HG03442 (cell line): ENCODE measurements around the gene TMEM72.

ENCODE experiments used
- ATAC-seq: cut with Tn5 transposase; IDR thresholded peaks from one replicate; pipeline ENCODE4 v1.9.1; 2021; ENCODE audit warnings: mild to moderate bottlenecking, moderate library complexity; ENCODE audit not compliant: unreplicated experiment

The TMEM72 gene

DNA sequence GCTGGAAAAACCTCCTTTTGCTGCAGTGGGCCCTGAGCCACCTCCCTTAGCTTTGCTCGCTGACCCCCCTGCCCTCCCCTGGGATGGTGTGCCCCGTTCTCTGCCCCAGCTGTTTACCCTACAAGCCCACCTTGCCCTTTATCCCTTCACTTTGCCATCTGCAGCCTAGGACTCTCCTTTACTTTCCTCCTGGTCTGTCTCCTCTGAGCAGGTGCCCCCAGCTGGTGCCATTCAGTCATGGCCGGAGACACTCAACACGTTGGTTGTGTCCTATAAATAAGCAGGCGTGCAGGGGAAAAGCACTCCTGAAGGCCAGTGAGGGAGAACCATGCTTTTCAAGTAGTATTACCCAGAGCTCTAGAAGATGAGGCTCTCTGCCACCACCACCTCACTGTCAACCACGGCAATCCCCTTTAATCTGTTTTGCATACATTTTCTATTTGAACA, 54.5 kb downstream of the TMEM72 start:
- ATAC-seq: peak; percentile 34

DNA sequence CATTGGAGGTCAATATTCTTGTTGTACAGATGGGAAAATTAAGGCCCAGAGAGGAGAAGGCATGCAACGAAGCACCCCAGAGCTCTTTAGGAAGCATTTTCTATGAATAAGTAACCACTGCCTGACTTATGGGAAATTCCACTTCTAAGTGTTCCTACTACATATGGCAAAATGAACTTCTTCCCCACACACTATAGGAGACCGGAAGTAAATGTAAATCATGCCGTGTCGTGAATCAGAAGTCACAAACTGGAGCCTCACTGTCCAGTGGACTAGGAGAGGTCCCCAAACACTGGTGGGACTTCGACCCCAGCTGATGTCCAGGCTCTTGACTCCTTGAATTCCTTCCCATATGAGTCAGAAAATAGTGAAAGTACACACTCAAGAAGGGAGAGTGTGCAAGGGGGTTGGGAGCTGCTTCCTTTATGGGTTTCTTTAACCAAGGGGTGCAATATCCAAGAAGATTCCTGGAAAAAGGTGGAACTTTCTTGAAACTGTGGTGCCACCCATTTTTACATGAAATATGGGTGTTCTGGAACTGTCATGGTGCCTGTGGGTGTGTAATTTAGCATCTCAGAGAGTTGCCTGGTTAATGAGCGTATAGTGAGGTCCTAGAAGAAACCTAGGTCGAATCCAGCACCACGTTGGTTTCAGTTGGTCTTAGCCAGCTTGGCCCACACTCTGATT, 55.1 kb downstream of the TMEM72 start:
- peak; percentile 29 for ATAC-seq

DNA sequence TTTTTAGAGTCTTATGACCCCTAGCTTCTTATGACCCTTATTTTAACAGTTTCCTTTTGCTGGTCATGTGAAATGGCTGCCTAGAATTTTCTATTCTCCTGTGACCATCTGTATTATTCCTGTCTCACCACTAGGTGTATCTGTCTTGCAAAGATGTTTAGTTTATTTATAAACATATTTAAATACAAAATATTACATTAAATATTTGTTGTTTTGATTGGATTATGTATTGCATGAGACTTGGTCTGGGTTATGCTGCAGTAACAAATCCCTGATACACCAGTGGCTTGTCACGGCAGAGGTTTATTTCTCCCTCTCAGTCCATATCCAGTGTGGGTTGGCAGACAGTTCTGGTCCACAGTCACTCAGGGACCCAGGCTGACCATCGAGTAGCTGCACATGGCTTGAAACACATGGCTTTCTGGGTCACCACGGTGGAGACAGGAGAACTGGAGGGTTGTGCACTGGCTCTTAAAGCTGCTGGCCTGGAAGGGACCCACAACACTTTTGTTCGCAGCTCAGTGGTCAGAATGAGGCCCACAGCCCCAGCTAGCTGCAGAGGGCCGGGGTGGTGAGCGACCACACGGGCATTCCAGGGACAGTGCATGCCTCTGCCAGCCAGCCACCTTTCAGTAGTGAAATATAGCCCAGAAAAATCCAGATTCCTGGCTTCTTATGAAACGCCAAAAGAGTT, 55.8 kb downstream of the TMEM72 start:
- ATAC-seq: no peak

DNA sequence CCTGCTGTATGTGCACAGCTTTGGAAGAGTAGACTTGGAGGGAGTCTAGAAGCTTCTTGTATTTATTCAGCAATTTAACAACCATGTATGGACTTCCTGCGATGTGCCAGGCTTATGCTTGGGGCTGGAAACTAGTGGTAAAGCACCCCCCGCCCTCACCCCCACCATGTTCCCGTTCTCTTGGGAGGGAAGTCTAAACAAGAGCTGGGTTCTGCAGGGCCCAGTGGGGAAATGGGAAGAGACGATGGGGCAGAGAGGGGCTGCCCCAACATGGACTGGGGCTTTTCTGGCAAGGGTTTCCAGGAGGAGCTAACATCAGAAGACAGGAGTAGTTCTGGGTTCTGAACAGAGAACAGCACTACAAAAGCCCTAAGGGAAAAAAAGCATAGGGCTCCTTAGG, 56.5 kb downstream of the TMEM72 start:
- ATAC-seq: no peak

DNA sequence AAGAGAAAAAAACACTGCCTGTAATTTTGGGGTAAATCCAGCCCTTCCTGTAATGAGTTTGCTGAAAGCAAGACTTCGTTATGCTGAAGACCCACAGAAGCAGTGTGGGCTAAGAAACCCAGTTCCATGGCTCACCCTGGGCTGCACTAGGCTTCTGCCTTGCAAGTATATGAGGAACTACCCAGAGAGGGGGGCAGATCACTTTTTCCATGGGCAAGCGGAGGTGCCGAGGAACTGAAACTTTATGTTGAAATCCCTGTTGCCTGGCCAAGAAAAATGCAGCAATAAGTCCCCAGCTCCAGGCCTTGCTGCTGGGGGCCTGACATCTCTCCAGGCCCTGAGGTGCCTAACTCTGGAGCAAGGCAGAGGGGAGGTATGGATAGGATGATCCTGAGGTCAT, 57.0 kb downstream of the TMEM72 start:
- no peak for ATAC-seq

DNA sequence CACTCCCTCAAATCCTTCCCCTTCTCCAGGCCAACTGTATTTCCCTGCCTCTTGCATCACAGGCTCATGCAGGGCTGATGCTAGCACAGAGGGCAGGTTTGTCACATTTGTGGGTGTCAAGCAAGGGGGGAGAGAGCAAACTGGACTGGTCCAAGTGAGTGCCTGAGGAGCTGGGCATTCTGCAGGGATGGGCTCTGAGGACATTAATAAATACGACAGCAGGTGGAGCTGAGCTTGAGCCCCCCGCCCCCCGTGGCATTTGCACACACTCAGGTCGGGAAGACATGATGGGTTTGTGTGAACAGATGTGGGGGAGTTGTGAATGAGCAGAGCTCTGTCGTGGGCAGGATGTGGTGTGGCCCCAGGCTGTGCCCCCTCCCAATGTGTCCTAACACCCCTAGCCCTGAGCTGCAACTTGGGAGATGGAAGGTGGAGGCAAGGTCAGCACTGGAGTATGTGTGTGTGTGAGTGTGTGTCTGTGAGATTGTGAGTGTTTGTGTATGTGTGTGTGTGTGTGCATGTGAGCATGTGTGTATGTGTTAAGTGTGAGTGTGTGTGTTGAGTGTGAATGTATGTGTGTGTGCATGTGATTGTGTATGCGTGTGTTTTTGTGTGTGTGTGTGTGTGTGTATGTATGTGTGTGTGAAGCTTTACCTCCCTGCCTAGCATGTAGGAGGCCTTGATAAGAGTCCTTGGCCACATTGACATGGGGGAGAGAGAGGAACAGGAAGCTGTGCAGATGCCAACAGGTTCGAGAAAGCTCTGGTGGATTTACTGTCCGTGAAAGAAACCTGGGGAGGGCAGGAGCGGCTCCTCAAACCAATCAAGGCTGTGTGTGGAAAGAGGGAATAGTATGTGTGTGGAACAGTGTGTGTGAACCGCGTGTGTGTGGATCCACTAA, 57.6 kb downstream of the TMEM72 start:
- ATAC-seq: no peak

DNA sequence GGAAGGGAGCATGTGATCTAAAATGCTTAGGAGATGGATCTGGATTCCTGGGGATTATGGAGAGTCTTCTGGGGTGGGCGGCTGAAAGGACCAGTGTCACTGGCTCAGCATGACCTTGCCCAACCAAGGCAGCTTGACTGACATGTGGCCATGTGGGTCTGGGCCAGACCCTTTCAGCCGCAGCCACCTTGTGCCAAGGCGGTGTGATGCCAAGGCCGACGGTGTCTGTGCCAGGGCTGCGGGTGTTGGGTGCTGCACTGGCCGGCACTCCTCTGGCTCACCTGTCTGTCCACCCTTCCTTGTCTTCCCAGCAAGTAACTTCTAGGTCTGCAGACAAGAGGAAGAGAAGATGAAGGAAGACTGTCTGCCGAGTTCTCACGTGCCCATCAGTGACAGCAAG, 58.7 kb downstream of the TMEM72 start:
- ATAC-seq: no peak

DNA sequence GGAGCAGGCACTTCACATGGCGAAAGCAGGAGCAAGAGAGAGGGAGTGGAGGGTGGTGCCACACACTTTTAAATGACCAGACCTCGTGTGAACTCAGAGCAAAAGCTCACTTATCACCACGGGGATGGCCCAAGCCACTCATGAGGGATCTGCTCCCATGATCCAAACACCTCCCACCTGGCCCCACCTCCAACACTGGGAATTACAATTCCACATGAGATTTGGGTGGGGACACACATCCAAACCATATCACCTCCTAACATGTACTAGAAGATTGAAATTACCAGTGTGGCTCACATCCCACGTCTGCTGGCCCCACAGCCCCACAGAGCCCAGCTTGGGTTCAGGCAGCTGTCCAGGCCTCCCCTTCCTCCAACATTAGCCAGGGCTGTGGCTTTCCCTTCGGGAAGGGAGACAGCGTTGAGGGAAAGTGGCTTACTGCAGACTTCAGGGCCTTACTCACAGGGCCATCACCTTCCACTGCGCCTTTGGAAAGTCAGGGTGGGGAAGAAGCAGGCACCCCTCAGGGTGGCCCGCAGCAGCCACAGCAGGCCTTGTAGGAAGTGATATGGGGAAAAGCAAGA, 59.8 kb downstream of the TMEM72 start:
- no peak for ATAC-seq

DNA sequence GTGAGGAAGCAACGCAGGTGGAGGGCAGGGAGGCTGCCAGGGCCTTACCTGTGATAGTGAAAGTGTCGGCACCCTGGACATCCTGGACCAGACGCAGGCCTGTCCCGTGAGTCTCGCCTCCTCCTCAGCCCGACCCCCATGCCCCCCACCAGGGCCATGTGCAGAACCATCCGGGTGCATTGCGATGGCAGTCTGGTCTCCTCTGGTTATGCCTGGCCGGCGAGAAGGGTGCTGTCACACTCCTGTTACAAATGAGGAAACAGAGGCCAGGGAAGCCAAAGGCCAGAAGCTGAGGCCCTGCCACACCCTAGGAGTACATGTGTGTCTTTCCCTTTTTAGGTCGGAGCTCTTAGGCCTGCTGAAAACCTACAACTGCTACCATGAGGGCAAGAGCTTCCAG, 60.3 kb downstream of the TMEM72 start:
- no peak for ATAC-seq

DNA sequence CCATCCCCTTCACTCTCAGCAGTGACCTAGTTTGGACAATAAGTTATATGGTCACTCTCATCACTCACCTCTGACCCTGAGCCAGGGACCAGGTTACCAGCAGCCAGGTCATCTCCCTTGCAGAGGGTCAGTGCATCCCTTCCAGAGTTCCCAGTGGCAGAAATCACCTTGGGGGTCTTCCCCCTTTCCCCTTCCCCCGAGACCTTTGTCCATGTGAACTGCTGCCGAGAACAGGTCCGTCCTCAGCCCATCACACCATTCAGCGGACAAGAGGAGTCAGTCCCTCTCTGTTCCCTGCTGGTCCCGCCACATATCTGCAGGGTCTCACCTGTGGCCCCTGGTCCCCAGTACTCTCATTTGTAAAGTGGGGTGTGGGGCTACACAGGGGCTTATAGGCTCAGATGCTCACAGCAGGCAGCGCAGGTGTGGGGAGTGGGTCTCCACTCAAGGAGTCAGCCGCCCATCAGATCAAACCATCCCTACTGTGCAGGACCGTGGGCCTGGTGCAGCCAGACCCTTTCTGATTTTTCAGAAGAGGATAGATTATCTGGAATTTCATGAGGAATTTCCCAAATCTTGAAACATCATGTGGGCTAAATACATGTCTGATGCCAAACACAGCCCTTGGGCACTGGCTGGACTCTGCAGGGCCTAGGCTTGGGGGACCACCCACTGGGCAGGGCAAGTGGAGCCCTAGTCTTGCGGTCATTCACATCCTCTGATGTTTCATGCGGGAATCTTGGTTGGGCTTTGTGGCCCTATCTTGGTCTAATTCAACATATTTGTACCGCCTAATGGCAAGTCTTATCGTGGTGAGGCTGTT, 61.0 kb downstream of the TMEM72 start:
- no peak for ATAC-seq

DNA sequence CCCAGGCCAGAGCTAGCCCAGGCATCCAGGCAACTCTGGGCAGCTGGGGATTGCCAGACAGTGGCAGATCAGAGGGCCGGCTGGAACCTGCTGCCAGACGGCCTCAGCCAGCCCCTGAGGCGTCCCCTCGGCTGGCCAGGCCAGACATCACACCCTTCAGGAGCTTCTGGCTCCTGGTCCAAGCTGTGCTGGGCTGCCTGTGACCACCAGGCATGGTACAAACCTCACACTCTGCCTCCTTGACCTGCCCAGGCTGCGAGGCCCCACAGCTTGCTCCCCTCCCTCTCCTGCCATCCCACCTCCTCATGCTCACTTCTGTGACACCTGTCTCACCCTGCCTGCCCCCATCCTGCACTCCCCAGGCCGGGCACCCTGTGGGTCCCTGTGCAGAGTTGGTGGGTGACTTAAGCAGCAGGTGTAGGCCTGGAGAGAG, 61.8 kb downstream of the TMEM72 start:
- ATAC-seq: no peak

DNA sequence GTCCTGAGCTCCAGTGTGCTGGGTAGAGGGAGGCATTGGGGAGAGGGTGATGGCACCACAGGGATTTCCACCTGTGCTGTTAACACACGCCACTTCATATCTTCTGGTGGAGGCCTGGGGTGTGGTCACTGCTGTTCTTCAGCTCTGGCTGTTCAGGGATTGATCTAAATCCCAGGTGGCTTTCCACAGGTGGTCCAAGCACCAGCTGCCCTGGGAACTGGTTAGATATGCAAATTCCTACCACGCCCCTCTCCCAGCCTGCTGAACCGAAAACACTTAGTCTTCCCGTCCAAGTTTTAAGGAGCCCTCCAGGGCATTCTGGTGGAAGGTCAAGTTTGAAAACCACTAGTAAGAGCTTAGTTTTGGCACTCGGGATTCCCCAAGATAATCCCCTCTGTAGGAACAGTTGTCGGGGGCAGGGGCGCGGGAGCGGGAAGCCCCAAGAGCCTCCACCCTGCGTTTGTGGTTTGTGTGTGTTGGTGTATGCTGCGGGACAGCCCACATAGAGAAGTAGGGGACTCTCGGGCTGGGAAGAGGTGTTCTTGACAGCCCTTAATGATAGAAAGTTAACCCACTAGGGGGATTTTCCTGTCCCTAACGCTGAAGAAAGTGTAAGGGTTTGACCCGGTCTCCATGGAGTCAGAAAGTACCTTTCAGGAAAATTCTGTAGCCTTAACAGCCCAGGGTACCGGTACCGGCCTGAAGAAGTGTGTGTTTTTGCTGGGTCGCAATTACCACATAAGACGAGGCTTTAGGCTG, 62.4 kb downstream of the TMEM72 start:
- ATAC-seq: peak; percentile 22

DNA sequence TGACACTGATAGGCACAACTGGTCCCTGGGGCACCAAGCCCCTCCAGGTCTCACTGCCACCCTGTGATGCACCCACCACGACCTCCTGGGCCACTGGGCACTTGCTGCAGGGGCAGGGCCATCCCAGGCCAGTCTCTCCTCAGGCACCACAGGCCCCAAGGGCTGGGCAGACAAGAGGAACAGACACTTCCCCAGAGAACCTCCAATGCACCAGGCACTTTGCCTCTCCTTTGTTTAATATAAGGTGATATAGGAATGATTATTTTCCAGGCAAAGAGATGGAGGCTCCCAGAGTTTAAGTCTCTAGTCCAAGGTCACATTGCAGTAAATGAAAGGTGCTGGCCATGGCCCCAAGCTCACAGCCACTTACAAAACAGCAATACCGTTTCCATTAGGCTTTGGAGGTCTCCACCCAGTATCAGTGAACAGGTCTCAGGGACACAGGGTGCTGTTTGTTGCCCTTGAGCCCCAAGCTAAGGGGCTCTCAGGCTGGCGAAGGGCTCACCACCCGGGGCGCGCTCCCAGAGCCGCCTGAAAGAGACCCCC, 63.0 kb downstream of the TMEM72 start:
- ATAC-seq: no peak

DNA sequence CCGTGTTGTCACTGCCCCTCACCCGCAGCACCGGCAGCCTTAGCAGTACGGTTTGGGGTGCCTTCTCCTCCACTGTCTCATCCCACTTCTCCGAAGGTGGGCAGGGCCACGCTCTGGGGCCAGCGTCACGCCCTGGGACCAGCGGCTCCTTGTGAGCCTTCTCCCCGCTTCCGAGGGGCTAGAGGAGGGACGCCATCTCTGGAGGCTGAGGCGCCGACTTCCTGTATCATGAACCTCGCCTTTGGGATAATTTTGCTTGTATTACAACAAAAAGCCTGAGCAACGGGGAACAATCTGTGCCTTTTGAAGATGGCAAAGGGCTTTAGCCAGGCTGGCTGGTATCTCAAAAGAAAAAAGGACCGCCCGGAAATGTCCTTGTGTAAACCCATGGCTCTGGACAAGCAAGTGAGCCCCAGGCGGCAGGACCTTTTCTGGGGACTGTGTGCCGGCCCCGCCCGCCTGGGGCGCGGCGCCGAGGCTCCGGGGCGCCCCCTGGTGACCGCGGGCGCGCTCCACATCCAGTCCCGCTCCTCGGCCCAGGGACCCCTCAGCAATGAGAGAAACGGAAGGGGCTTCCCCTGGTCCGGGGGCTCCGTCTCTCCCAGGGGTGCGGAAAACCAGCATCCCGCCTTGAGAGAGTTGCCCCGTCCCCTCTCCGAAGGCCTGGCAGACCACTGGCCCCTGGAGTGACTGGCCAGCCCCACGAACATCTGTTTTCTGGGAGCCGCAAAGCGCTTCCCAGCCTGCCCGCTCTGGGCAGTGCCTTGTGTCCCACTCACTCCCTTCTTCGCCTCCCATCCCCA, 63.7 kb downstream of the TMEM72 start:
- ATAC-seq: peak; percentile 70

DNA sequence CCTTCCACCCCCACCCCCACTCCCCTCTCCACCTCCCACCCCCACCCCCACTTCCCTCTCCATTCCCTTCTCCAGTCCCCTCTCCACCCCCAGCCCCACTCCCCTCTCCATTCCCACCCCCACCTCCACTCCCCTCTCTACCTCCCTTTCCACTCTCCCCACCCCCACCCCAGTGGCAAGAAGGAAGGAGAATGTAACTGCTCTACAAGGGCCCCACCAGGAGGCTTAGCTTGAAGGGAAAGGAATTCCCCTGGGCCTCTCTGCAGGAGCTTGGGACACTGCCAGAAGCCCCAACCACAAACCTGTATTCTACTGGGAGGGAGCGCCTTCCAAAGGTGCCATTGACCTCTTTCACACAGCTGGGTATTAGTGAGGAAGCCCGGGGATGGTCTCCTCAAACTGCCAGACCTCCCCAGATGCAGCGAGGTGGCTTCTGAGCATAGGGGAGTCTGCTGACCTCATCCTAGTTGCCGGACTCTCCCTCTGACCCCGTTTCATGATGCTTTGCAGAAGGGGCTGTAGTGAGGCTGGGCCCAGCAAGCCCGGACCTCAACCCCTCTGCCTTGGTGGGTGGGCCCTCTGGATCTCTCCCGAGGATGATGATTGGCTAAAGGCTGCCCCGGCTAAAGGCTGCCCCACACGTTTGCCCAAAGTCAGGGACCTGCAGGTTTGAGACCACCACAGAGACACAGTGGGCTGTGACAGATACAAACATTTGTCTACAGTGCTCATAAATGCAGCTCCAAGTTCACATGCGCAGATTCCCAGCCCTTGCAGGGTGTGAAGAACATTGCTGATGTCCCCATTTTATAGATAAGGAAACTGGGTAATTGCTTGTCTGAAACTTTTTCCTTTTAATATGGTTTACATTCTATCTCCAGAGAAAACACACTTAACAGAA, 64.5 kb downstream of the TMEM72 start:
- ATAC-seq: no peak

DNA sequence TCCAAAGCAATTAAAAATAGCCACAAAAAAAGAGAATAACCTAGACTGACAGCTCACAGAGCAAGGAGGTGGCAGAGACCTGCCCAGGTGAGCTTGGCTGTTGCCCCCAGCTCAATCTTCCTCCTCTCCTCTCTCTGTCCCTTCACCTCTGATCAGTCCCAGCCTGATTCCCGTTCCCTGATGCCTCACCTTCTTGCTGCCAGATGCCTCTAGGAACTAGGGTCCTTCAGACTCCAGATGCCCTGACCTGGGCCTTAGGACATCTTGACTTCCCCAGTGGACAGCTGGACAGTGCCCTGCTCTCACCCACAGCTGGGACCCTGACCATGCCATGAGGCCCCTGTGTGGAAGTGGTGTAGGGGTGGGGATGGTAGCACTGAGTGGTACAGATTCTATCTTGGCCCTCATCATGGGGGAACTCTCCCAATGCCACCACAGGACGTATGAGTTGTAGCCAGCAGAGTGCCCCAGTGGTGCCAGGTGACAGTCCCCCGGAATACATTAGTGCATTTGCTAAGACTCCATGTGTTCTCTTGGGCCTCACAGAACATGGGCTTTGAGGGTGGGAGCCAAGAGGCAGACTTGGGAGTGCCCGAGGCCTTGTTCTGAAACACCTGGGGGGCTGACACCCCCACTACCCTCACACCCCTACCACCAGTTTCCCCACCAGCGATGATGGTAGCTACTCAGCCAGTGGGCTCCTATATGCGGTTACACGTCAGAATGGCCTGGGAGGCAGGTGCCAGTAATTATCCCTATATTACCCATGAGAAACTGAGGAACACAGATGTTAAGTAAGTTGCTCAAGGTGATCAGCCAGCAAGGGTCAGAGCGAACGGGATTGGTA, 65.4 kb downstream of the TMEM72 start:
- ATAC-seq: no peak
